ENCODE data around the gene PACS1.
"Not testable (repeated sequence)": the region's sequence is repeated elsewhere in the genome, so short reads cannot be mapped to it uniquely, and the experiment has no call there.

Gene PACS1

GRCh38 chr11:66230156-66230555 is 160.1 kb downstream of the PACS1 start:
- no peak for DNase-seq

- DNase-seq, result no peak
Measured at GRCh38 chr11:66230978-66231377, 160.9 kb downstream of the PACS1 start.

- no peak for DNase-seq
Measured at GRCh38 chr11:66231561-66231960, 161.5 kb downstream of the PACS1 start.

GRCh38 chr11:66232769-66233168 is 162.7 kb downstream of the PACS1 start:
- no peak for DNase-seq

GRCh38 chr11:66233301-66233700 is 163.2 kb downstream of the PACS1 start:
- no peak for DNase-seq

GRCh38 chr11:66235141-66235540 is 165.1 kb downstream of the PACS1 start:
- no peak for DNase-seq

GRCh38 chr11:66237867-66238266 is 167.8 kb downstream of the PACS1 start:
- no peak for DNase-seq

GRCh38 chr11:66238786-66239413 is 168.8 kb downstream of the PACS1 start:
- DNase-seq, result no peak

- no peak for DNase-seq
Measured at GRCh38 chr11:66239511-66239910, 169.4 kb downstream of the PACS1 start.

- DNase-seq, result no peak
Measured at GRCh38 chr11:66239998-66240780, 170.1 kb downstream of the PACS1 start.

GRCh38 chr11:66240781-66241136 is 170.7 kb downstream of the PACS1 start:
- DNase-seq, result no peak

GRCh38 chr11:66242095-66242765 is 172.2 kb downstream of the PACS1 start:
- DNase-seq, result no peak

- DNase-seq, result no peak
Measured at GRCh38 chr11:66243782-66244535, 173.9 kb downstream of the PACS1 start.

GRCh38 chr11:66247295-66247694 is 177.2 kb downstream of the PACS1 start:
- DNase-seq, result no peak

- no peak for DNase-seq
Measured at GRCh38 chr11:66247801-66248200, 177.7 kb downstream of the PACS1 start.

- DNase-seq, result no peak
Measured at GRCh38 chr11:66248903-66249302, 178.8 kb downstream of the PACS1 start.

- DNase-seq, result no peak
Measured at GRCh38 chr11:66251809-66252208, 181.7 kb downstream of the PACS1 start.

GRCh38 chr11:66253081-66253480 is 183.0 kb downstream of the PACS1 start:
- DNase-seq, result not testable (repeated sequence)

- no peak for DNase-seq
Measured at GRCh38 chr11:66258473-66258893, 188.4 kb downstream of the PACS1 start.

GRCh38 chr11:66259225-66259624 is 189.2 kb downstream of the PACS1 start:
- DNase-seq, result no peak

- no peak for DNase-seq
Measured at GRCh38 chr11:66259956-66260355, 189.9 kb downstream of the PACS1 start.

GRCh38 chr11:66261578-66261977 is 191.5 kb downstream of the PACS1 start:
- DNase-seq, result no peak

- DNase-seq, result no peak
Measured at GRCh38 chr11:66262191-66262590, 192.1 kb downstream of the PACS1 start.

Data from CD4-positive, alpha-beta T cell treated with Interleukin-1 beta for 1 hour (primary cell).